Esophagus squamous epithelium (tissue), 4 donors: ENCODE measurements around the gene MN1.

Experiments
- POLR2A ChIP-seq, 4 donors: fragments of 450-650 bp; IDR thresholded peaks; one replicate each; pipeline ENCODE4 v1.6.1; 2017; ENCODE audit warnings: antibody characterized with exemption in 4 of 4, mild to moderate bottlenecking in 4 of 4, moderate library complexity in 3 of 4
- TF ChIP-seq, protein P1 (sequence below), 6 experiments: fragments of 450-650 bp in 4 of 6; fragments of 200-600 bp in 2 of 6; sonication (generic) in 2 of 6; IDR thresholded peaks; one replicate each; pipeline ENCODE4 v1.5.1; 2016 to 2019; ENCODE audit warnings: antibody characterized with exemption in 6 of 6, mild to moderate bottlenecking in 4 of 6, moderate library complexity in 4 of 6

DNA sequence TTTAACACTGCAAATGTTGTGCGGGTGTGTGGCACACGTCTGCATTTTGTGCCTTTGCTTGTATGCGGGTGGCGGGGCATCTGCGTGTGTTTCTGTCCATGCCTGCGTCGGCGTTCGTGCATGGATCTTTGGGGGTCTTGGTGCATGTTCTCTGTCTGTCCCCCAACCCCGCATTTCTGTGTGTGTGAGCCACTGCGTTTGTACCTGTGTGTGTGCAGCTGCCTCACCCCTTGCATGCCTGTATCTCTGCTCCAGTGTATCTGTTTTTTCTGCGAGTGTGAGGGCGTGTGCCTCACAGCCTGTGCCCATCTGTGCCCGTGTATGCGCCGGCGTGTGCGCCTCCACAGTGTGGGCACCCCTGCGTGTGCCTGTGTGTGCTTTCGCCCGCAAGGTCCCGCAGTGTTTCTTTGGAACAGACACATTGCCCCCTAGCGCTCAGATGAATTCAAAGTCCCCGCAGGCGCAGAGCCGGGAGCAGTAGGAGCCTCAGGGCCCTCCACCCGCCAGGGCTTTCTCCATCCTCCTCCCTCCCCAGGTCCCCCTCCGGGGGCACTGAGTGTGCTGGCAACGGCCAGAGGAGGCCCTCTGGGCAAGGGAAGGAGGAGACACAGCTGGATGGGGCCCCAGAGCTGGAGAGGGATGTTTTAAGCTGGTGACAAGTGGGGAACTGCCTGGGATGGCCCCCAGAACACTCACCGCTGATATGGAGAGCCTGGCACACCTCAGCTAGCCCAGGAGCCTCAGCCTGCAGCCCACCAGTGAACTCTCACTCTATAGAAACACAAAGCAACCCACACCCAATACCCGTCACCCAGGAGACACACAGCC lies 3.1 kb upstream of the MN1 start:
- TF ChIP-seq, protein P1, sequence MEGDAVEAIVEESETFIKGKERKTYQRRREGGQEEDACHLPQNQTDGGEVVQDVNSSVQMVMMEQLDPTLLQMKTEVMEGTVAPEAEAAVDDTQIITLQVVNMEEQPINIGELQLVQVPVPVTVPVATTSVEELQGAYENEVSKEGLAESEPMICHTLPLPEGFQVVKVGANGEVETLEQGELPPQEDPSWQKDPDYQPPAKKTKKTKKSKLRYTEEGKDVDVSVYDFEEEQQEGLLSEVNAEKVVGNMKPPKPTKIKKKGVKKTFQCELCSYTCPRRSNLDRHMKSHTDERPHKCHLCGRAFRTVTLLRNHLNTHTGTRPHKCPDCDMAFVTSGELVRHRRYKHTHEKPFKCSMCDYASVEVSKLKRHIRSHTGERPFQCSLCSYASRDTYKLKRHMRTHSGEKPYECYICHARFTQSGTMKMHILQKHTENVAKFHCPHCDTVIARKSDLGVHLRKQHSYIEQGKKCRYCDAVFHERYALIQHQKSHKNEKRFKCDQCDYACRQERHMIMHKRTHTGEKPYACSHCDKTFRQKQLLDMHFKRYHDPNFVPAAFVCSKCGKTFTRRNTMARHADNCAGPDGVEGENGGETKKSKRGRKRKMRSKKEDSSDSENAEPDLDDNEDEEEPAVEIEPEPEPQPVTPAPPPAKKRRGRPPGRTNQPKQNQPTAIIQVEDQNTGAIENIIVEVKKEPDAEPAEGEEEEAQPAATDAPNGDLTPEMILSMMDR (IDR thresholded peaks at IDR 0.05): peak in 5 of 6 experiments; percentile 45 to 74 (median 62)
- no peak for TF ChIP-seq POLR2A (IDR thresholded peaks at IDR 0.05)
